CD14-positive monocyte (primary cell): ENCODE results near the gene CCDC82. TPM values are rescaled to one million over a fixed set of nuclear protein-coding genes. Genes with fewer than 3 reads are reported as not detected.

Source experiments
- DNase-seq, 3 donors: peaks; one replicate each; pipeline ENCODE4 v3.0.0-alpha.2; 2011 to 2022
- H2AFZ ChIP-seq: 2 replicates; pipeline ENCODE4 v1.6.0; 2012; ENCODE audit warnings: mild to moderate bottlenecking, low read depth, low read length, inconsistent platforms; ENCODE audit not compliant: insufficient read depth, poor library complexity, severe bottlenecking
- H3K27ac ChIP-seq, 2 donors: 1 replicate in 1 of 2; 2 replicates in 1 of 2; pipeline ENCODE4 v1.5.1; 2012 to 2013; ENCODE audit warnings: low read length in 2 of 2, control low read depth in 1 of 2, inconsistent platforms in 1 of 2, low read depth in 1 of 2, mild to moderate bottlenecking in 1 of 2
- H3K27me3 ChIP-seq, 2 donors: one replicate each; pipeline versions ENCODE4 v1.6.0 to v1.6.1; 2011 to 2013; ENCODE audit warnings: low read length in 2 of 2; ENCODE audit not compliant: control insufficient read depth in 2 of 2, insufficient read depth in 2 of 2
- H3K36me3 ChIP-seq, 2 donors: replicated peaks in 1 of 2; 1 replicate in 1 of 2; 2 replicates in 1 of 2; pipeline versions ENCODE4 v1.5.1 to v1.6.1; 2012 to 2013; ENCODE audit warnings: low read length in 2 of 2, control low read depth in 1 of 2, inconsistent platforms in 1 of 2, mild to moderate bottlenecking in 1 of 2; ENCODE audit not compliant: insufficient read depth in 2 of 2, control insufficient read depth in 1 of 2
- H3K4me1 ChIP-seq, 2 donors: 1 replicate in 1 of 2; 2 replicates in 1 of 2; pipeline versions ENCODE4 v1.5.1 to v1.6.1; 2012 to 2013; ENCODE audit warnings: low read length in 2 of 2, control low read depth in 1 of 2, inconsistent platforms in 1 of 2, mild to moderate bottlenecking in 1 of 2, moderate library complexity in 1 of 2; ENCODE audit not compliant: insufficient read depth in 2 of 2, control insufficient read depth in 1 of 2
- H3K4me2 ChIP-seq: replicated peaks from 2 replicates; pipeline ENCODE3; 2012; ENCODE audit warnings: low read length, moderate library complexity, mild to moderate bottlenecking; ENCODE audit not compliant: poor library complexity, severe bottlenecking; ENCODE audit errors: extremely low read depth
- H3K4me3 ChIP-seq, 3 experiments: fragments of 200-600 bp in 1 of 3; sonication (generic) in 1 of 3; replicated peaks in 1 of 3; 1 replicate in 2 of 3; 2 replicates in 1 of 3; pipeline ENCODE4 v1.5.1; 2011 to 2013; ENCODE audit warnings: low read length in 3 of 3, mild to moderate bottlenecking in 3 of 3, control low read depth in 2 of 3, low read depth in 2 of 3, inconsistent platforms in 1 of 3, moderate library complexity in 1 of 3
- H3K79me2 ChIP-seq: 2 replicates; pipeline ENCODE4 v1.6.0; 2012; ENCODE audit warnings: mild to moderate bottlenecking, control low read depth, inconsistent platforms, low read length, moderate library complexity; ENCODE audit not compliant: insufficient read depth
- H3K9ac ChIP-seq: 2 replicates; pipeline ENCODE4 v1.6.0; 2017; ENCODE audit warnings: low read length, mild to moderate bottlenecking; ENCODE audit not compliant: insufficient read depth, poor library complexity, severe bottlenecking
- H3K9me3 ChIP-seq, 2 donors: replicated peaks in 1 of 2; 1 replicate in 1 of 2; 2 replicates in 1 of 2; pipeline versions ENCODE4 v1.5.1 to v1.6.1; 2012 to 2013; ENCODE audit warnings: low read length in 2 of 2, control low read depth in 1 of 2; ENCODE audit not compliant: control insufficient read depth in 1 of 2, insufficient read depth in 1 of 2
- H4K20me1 ChIP-seq: 2 replicates; pipeline ENCODE4 v1.6.0; 2012; ENCODE audit warnings: mild to moderate bottlenecking, low read length, control low read depth, moderate library complexity; ENCODE audit not compliant: insufficient read depth
- H3K27ac Mint-ChIP-seq, 7 donors: one replicate each; pipeline ENCODE4 v1.8.0; 2020; ENCODE audit warnings: mild to moderate bottlenecking in 7 of 7, mixed read lengths in 7 of 7, moderate library complexity in 6 of 7, inconsistent platforms in 2 of 7
- H3K27me3 Mint-ChIP-seq, 3 donors: one replicate each; pipeline ENCODE4 v1.8.0; 2021 to 2022; ENCODE audit warnings: low read depth in 3 of 3, mild to moderate bottlenecking in 3 of 3, mixed read lengths in 3 of 3, moderate library complexity in 3 of 3, inconsistent platforms in 1 of 3
- H3K36me3 Mint-ChIP-seq, 2 donors: one replicate each; pipeline ENCODE4 v1.8.0; 2020; ENCODE audit warnings: mixed read lengths in 2 of 2, inconsistent platforms in 1 of 2, mild to moderate bottlenecking in 1 of 2
- H3K4me1 Mint-ChIP-seq: one replicate; pipeline ENCODE4 v1.8.0; 2020; ENCODE audit warnings: mild to moderate bottlenecking, mixed read lengths
- H3K4me3 Mint-ChIP-seq, 2 donors: one replicate each; pipeline ENCODE4 v1.8.0; 2020; ENCODE audit warnings: mild to moderate bottlenecking in 2 of 2, mixed read lengths in 2 of 2, moderate library complexity in 1 of 2
- H3K9me3 Mint-ChIP-seq, 7 donors: one replicate each; pipeline ENCODE4 v1.8.0; 2020 to 2022; ENCODE audit warnings: mixed read lengths in 7 of 7, mild to moderate bottlenecking in 6 of 7, moderate library complexity in 6 of 7, inconsistent platforms in 2 of 7
- CTCF ChIP-seq: fragments of 200-600 bp; IDR thresholded peaks from one replicate; pipeline ENCODE4 v1.8.0; 2022; ENCODE audit warnings: antibody characterized with exemption, mild to moderate bottlenecking
- WGBS: methylation state at CpG from one replicate; pipeline ENCODE4 v1.1.5; 2013; ENCODE audit warnings: missing lambda C conversion rate; ENCODE audit not compliant: insufficient coverage; 5-methylcytosine and 5-hydroxymethylcytosine counted together
- intact Hi-C, 2 donors: fragments of 100-400 bp; cut with micrococcal nuclease; formaldehyde crosslinking; loops; one replicate each; pipeline versions ENCODE4 v1.15.0 to v1.15.1; 2023
- polyA plus RNA-seq, 3 donors: library from polyadenylated mRNA; depleted of rRNA in 1 of 3; unstranded in 2 of 3; stranded (reverse) in 1 of 3; fragments of 300-500 nt in 2 of 3; fragments of >200 nt in 1 of 3; fragmentation: Illumina TruSeq in 2 of 3; gene quantifications; 1 replicate in 2 of 3; 2 replicates in 1 of 3; pipeline ENCODE4 v1.2.3, GENCODE V29; 2012 to 2021

Gene CCDC82
- polyA plus RNA-seq, 3 donors: 10.7 to 18.2 (median 12.2) TPM

DNA sequence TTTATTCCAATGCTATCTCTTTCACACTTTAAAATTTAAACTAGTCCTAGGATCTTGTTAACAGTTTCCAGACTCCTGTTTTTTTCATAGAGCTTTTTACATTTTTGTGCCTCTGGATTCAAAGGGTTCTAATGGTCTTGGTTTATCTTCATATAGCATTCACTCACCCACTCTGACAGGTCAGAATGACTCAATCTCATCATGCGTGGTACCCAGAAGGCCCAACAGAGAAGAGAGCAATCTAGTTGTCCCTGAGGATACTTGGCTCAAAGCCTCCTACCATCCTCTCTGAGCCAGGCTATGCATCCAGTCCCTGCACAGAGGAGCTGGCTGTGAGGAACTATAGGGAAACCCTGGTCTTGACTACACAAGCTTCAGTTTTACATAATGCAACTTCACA, 74.2 kb downstream of the CCDC82 start:
- Mint-ChIP-seq H3K4me1 (peaks cover 38% of the 10 kb centered on the region), H3K9me3 (no peaks in the 10 kb centered on the region), H3K27me3 (peaks cover 0 to 1% (median 0%) of the 10 kb centered on the region in 3 donors), H3K4me3 (no peak overlapping the region), H3K36me3 (peaks cover 16 to 19% of the 10 kb centered on the region in 2 donors), H3K27ac (peak overlapping the region in 1 of 7 donors; percentile 26)
- Histone ChIP-seq H3K79me2 (no peaks in the 10 kb centered on the region), H3K36me3 (no peaks in the 10 kb centered on the region), H2AFZ (no peak overlapping the region), H3K27ac (no peak overlapping the region), H3K4me3 (no peak overlapping the region), H3K9me3 (no peaks in the 10 kb centered on the region), H3K4me2 (no peak overlapping the region), H3K9ac (no peak overlapping the region), H3K27me3 (no peaks in the 10 kb centered on the region), H4K20me1 (peaks cover 23% of the 10 kb centered on the region), H3K4me1 (peaks cover 31 to 36% of the 10 kb centered on the region in 2 donors)
- 29% methylated on average over 1 of the region's 1 CpG for WGBS
- DNase-seq: no peak
- intact Hi-C loops: no loop called here
- no peak for TF ChIP-seq CTCF

GRCh38 chr11:96314326-96315020, 75.2 kb downstream of the CCDC82 start:
- H3K4me1 ChIP-seq: peaks cover 31 to 36% of the 10 kb centered on the region in 2 donors
- peaks cover 38% of the 10 kb centered on the region for H3K4me1 Mint-ChIP-seq
- H3K27ac Mint-ChIP-seq: peak overlapping the region in 4 of 7 donors; percentile 24 to 82 (median 60)
- H2AFZ ChIP-seq: no peak overlapping the region
- H3K9me3 ChIP-seq: no peaks in the 10 kb centered on the region
- no peak for TF ChIP-seq CTCF
- H3K36me3 Mint-ChIP-seq: peaks cover 15 to 19% of the 10 kb centered on the region in 2 donors
- H3K27ac ChIP-seq: peak overlapping the region in 1 of 2 donors; percentile 21
- peak overlapping the region in 1 of 2 donors; percentile 32 for H3K4me3 Mint-ChIP-seq
- H3K4me2 ChIP-seq: no peak overlapping the region
- no peak for DNase-seq
- H3K27me3 Mint-ChIP-seq: peaks cover 0 to 1% (median 0%) of the 10 kb centered on the region in 3 donors
- no peaks in the 10 kb centered on the region for H3K9me3 Mint-ChIP-seq
- WGBS: no CpG with 5 or more reads among the region's 4 CpGs
- H3K79me2 ChIP-seq: no peaks in the 10 kb centered on the region
- no peaks in the 10 kb centered on the region for H3K27me3 ChIP-seq
- H3K4me3 ChIP-seq: no peak overlapping the region
- intact Hi-C loops: no loop called here
- H3K36me3 ChIP-seq: no peaks in the 10 kb centered on the region
- H3K9ac ChIP-seq: no peak overlapping the region
- peaks cover 16% of the 10 kb centered on the region for H4K20me1 ChIP-seq
